GM23248 (cell line): ENCODE data around the gene GCNT2. TPM values are rescaled to one million over a fixed set of nuclear protein-coding genes. Genes with fewer than 3 reads are reported as not detected.

Source experiments
- DNase-seq: peaks from one replicate; pipeline ENCODE4 v3.0.0-alpha.2; 2015
- H2AFZ ChIP-seq: fragments of 200-600 bp; sonication (generic); 2 replicates; pipeline ENCODE4 v1.6.1; 2016; ENCODE audit warnings: antibody characterized with exemption
- H3F3A ChIP-seq: fragments of 200-600 bp; sonication (generic); 2 replicates; pipeline ENCODE4 v1.6.1; 2016; ENCODE audit warnings: mild to moderate bottlenecking, antibody characterized with exemption, mixed run types; ENCODE audit not compliant: insufficient read depth
- H3K27ac ChIP-seq: fragments of 200-600 bp; sonication (generic); 2 replicates; pipeline ENCODE4 v1.5.1; 2016; ENCODE audit warnings: mild to moderate bottlenecking
- H3K27me3 ChIP-seq: fragments of 200-600 bp; sonication (generic); replicated peaks from 2 replicates; pipeline ENCODE4 v1.6.1; 2016; ENCODE audit warnings: mild to moderate bottlenecking; ENCODE audit not compliant: insufficient read depth
- H3K36me3 ChIP-seq: fragments of 200-600 bp; sonication (generic); 2 replicates; pipeline ENCODE4 v1.6.1; 2016; ENCODE audit warnings: low read depth, mild to moderate bottlenecking
- H3K4me1 ChIP-seq: fragments of 200-600 bp; sonication (generic); 2 replicates; pipeline ENCODE4 v1.6.1; 2016; ENCODE audit warnings: mild to moderate bottlenecking; ENCODE audit not compliant: insufficient read depth
- H3K4me2 ChIP-seq: fragments of 200-600 bp; sonication (generic); one replicate; pipeline ENCODE4 v1.6.1; 2016; ENCODE audit warnings: mild to moderate bottlenecking; ENCODE audit not compliant: unreplicated experiment
- H3K4me3 ChIP-seq: fragments of 200-600 bp; sonication (generic); 2 replicates; pipeline ENCODE4 v1.5.1; 2016; ENCODE audit warnings: mild to moderate bottlenecking
- H3K79me2 ChIP-seq: fragments of 200-600 bp; sonication (generic); 2 replicates; pipeline ENCODE4 v1.6.1; 2016; ENCODE audit warnings: mild to moderate bottlenecking; ENCODE audit not compliant: insufficient read depth
- H3K9ac ChIP-seq: fragments of 200-600 bp; sonication (generic); 2 replicates; pipeline ENCODE4 v1.6.1; 2016; ENCODE audit warnings: mild to moderate bottlenecking
- H3K9me2 ChIP-seq: fragments of 200-600 bp; sonication (generic); 2 replicates; pipeline ENCODE4 v1.6.1; 2016; ENCODE audit warnings: mixed run types, mild to moderate bottlenecking, moderate library complexity; ENCODE audit not compliant: insufficient read depth
- H3K9me3 ChIP-seq: fragments of 200-600 bp; sonication (generic); one replicate; pipeline ENCODE4 v1.6.1; 2017; ENCODE audit warnings: low read depth
- H4K20me1 ChIP-seq: fragments of 200-600 bp; sonication (generic); 2 replicates; pipeline ENCODE4 v1.6.0; 2016; ENCODE audit not compliant: insufficient read depth
- EZH2 ChIP-seq: fragments of 200-600 bp; sonication (generic); IDR thresholded peaks from 2 replicates; pipeline ENCODE4 v1.6.1; 2018; ENCODE audit warnings: antibody characterized with exemption, mild to moderate bottlenecking; ENCODE audit not compliant: insufficient read depth, poor library complexity, severe bottlenecking
- EZH2phosphoT487 ChIP-seq: fragments of 200-600 bp; sonication (generic); IDR thresholded peaks from 2 replicates; pipeline ENCODE4 v1.6.1; 2018; ENCODE audit warnings: antibody characterized with exemption, moderate library complexity, mild to moderate bottlenecking, low read depth; ENCODE audit not compliant: insufficient read depth
- WGBS, 2 experiments: methylation state at CpG; one replicate each; pipeline ENCODE4 v1.1.6; 2015 to 2017; ENCODE audit warnings: low lambda C conversion rate in 2 of 2, low coverage in 1 of 2; ENCODE audit errors: missing lambda C conversion rate in 2 of 2; 5-methylcytosine and 5-hydroxymethylcytosine counted together
- in situ Hi-C: fragments of 300-500 bp; cut with MboI; formaldehyde crosslinking; loops from 2 replicates; pipeline ENCODE4 v1.15.0; 2020
- polyA plus RNA-seq: library from polyadenylated mRNA; unstranded; fragments of >200 nt; fragmentation: Nextera tagmentation; extraction: Ambion mirVana; gene quantifications from 2 replicates; pipeline ENCODE4 v1.2.1, GENCODE V29; 2016
- total RNA-seq: library from RNA; depleted of rRNA; stranded (reverse); fragments of >200 nt; shearing (Covaris generic); gene quantifications from 2 replicates; pipeline ENCODE4 v1.2.3, GENCODE V29; 2014

The GCNT2 gene
- total and polyA plus RNA-seq, 2 experiments from 2014 or later, result not detected

DNA sequence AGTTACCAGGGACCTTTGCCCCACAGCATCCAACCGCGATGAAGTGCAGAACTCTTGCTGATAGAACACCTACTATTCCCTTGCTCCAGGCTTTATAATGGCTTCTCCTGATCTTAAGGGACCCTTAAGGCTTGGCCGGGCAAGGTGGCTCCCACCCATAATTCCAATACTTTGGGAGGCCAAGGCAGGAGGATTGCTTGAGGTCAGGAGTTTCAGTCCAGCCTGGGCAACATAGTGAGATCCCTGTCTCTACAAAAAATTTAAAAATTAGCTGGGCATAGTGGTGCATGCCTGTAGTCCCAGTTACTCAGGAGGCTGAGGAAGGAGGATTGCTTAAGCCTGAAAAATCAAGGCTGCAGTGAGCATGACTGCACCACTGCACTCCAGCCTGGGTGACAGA lies 68.8 kb downstream of the GCNT2 start:
- no peak for DNase-seq
- no peak for TF ChIP-seq EZH2phosphoT487
- no peak for TF ChIP-seq EZH2
- Histone ChIP-seq H3K9ac (no peak overlapping the region), H3K4me3 (no peak overlapping the region), H3K27ac (no peak overlapping the region), H3K36me3 (no peaks in the 10 kb centered on the region), H3F3A (no peaks in the 10 kb centered on the region), H3K4me2 (no peak overlapping the region), H3K9me3 (no peaks in the 10 kb centered on the region), H3K4me1 (no peaks in the 10 kb centered on the region), H3K27me3 (no peaks in the 10 kb centered on the region; the same call in 1 of the 2 replicates), H2AFZ (no peak overlapping the region), H3K79me2 (no peaks in the 10 kb centered on the region), H3K9me2 (no peaks in the 10 kb centered on the region), H4K20me1 (no peaks in the 10 kb centered on the region)
- WGBS, 2 experiments, result 77 to 80% methylated on average over 3 of the region's 3 CpGs
- in situ Hi-C loops, result no loop called here

DNA sequence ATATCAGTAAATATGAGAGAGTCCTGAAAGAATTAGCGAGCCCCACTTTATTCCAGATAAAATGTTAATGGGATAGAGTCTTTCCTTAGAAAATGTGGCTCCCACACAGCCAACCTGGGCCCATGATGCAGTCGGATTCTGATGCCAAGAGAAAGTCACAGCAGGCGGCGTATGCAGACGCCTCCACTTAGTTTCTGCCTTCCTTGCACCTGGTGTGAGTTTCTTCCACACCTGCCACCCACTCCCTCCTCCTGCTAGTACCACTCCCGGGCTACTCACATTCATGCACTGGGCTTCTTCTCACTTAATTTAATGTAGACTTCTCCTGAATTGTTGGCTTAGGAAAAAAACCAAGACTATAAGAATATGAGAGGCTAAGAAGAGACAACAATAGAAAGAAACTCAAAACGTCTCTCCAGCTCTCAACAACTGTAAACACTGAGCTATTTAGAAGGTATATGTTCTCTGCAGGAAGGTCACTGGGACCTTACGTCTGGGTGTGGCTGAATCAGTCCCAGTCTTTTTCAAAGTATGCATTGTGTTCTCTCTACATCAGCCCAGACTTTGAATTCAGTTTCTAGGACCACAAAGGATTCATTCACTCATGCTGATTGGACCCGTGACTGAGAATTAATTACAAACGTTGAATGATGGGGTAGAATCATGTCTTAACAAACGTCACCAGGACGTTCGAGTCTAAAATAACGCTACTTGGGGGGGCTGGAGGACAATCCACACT lies 70.4 kb downstream of the GCNT2 start:
- TF ChIP-seq EZH2phosphoT487 (no peak), EZH2 (no peak)
- WGBS, 2 experiments, result 34 to 39% methylated on average over 14 of the region's 14 CpGs

DNA sequence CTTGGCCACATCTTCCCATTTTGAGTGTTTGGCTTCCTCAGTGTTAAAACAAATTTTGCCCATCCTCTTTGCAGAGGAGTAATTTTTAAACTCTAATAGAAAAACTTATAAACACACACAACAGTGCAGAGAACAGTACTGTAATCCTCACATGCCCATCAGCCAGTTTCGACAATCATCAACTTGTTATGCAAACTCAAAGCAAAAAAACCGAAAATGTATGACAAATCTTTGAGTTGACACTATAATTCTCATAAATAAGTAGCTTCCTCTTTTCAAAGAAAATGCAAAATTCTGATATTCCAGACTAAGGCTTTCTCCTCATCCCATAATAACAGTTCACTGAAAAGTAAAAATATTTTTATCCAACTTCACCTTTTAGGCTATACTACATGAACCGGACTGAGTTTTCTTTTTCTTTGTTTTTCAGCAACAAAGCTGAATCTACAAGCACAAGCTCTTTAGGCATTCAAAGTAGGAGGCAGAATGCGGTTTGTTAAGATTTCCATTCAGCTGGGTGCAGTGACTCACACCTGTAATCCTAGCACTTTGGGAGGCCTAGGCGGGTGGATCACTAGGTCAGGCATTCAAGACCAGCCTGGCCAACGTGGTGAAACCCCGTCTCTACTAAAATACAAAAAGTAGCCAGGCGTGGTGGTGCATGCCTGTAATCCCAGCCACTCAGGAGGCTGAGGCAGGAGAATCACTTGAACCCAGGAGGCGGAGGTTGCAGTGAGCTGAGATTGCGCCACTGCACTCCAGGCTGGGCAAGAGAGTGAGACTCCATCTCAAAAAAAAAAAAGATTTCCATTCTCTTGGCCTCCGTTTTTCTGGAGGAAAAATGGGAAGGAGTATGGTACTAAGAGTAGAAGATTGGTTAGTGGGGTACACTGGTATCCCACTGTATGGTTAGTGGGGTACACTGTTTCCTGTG lies 74.8 kb downstream of the GCNT2 start:
- Histone ChIP-seq H4K20me1 (no peaks in the 10 kb centered on the region), H3K4me2 (no peak overlapping the region), H3K27ac (no peak overlapping the region), H3K27me3 (no peaks in the 10 kb centered on the region), H3K9ac (no peak overlapping the region), H3K79me2 (no peaks in the 10 kb centered on the region), H3K4me3 (no peak overlapping the region), H3K9me2 (no peaks in the 10 kb centered on the region), H3K9me3 (no peaks in the 10 kb centered on the region), H3K4me1 (no peaks in the 10 kb centered on the region), H2AFZ (no peak overlapping the region), H3F3A (no peaks in the 10 kb centered on the region), H3K36me3 (no peaks in the 10 kb centered on the region)
- 34 to 36% methylated on average over 11 of the region's 11 CpGs for WGBS, 2 experiments
- in situ Hi-C loops, result no loop called here
- no peak for DNase-seq
- TF ChIP-seq EZH2phosphoT487 (no peak), EZH2 (no peak)

More for the DNA sequence above, 70.4 kb downstream of the GCNT2 start:
- Histone ChIP-seq H3K27me3 (no peaks in the 10 kb centered on the region), H3K27ac (no peak overlapping the region), H3K9me2 (no peaks in the 10 kb centered on the region), H3K9me3 (no peaks in the 10 kb centered on the region), H3K4me3 (no peak overlapping the region), H3K9ac (no peak overlapping the region), H3K79me2 (no peaks in the 10 kb centered on the region), H3K4me2 (no peak overlapping the region), H3F3A (no peaks in the 10 kb centered on the region), H4K20me1 (no peaks in the 10 kb centered on the region), H3K36me3 (no peaks in the 10 kb centered on the region), H3K4me1 (no peaks in the 10 kb centered on the region), H2AFZ (no peak overlapping the region)
- in situ Hi-C loops, result no loop called here
- no peak for DNase-seq

DNA sequence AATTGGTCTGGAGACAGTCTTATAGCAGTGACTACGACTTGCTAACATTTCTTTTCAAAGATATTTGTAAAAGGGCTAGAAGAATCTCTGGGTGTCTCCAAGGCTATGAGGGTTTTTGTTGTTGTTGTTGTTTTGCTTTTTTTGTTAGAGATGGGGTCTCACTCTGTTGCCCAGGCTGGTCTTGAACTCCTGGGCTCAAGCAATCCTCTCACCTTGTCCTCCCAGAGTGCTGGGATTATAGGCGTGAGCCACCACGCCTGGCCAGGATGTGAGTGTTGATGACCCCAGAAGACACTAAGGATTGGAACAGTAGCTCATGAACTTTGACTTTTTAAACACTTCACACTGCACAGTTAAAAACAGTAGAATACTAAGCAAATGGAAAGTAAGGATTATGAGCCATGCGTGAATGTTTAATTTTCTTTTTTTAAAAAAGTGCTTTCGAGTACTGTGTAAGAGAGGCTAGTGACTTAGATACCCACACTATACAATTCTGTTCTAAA lies 76.4 kb downstream of the GCNT2 start:
- no peak for DNase-seq
- Histone ChIP-seq H3K4me3 (no peak overlapping the region), H3K27ac (no peak overlapping the region), H3K36me3 (no peaks in the 10 kb centered on the region), H3K9me3 (no peaks in the 10 kb centered on the region), H3K27me3 (no peaks in the 10 kb centered on the region), H3K4me1 (no peaks in the 10 kb centered on the region), H3K9me2 (no peaks in the 10 kb centered on the region), H3K9ac (no peak overlapping the region), H2AFZ (no peak overlapping the region), H3K4me2 (no peak overlapping the region), H3K79me2 (no peaks in the 10 kb centered on the region), H3F3A (no peaks in the 10 kb centered on the region), H4K20me1 (no peaks in the 10 kb centered on the region)
- TF ChIP-seq EZH2 (no peak), EZH2phosphoT487 (no peak)
- 51 to 56% methylated on average over 5 of the region's 5 CpGs for WGBS, 2 experiments
- in situ Hi-C loops, result no loop called here
